HEK293T (cell line): ENCODE results near the gene AXIN1.
"Not testable (repeated sequence)": the region's sequence is repeated elsewhere in the genome, so short reads cannot be mapped to it uniquely, and the experiment has no call there.

ENCODE experiments used
- CTCF ChIA-PET: fragments of 350-600 bp; formaldehyde crosslinking; extraction: SDS; loops from one replicate; lab custom pipeline; 2021; ENCODE audit warnings: antibody characterized with exemption, inconsistent platforms; lab: Yijun Ruan, JAX
- POLR2A ChIA-PET: fragments of 350-600 bp; formaldehyde crosslinking; extraction: SDS; loops from one replicate; lab custom pipeline; 2020; ENCODE audit warnings: antibody characterized with exemption, inconsistent platforms; lab: Yijun Ruan, JAX
- DNase-seq: peaks from one replicate; pipeline ENCODE4 v3.0.0; 2012; ENCODE audit warnings: mixed read lengths; ENCODE audit errors: extremely low spot score
- ARNT ChIP-seq: fragments of 450-650 bp; IDR thresholded peaks from 2 replicates; pipeline ENCODE4 v1.6.1; 2017; ENCODE audit warnings: mild to moderate bottlenecking
- BHLHE40 ChIP-seq: fragments of 450-650 bp; IDR thresholded peaks from 2 replicates; pipeline ENCODE4 v1.6.1; 2016; ENCODE audit warnings: mild to moderate bottlenecking, moderate library complexity, borderline replicate concordance
- CTBP1 ChIP-seq: fragments of 450-650 bp; IDR thresholded peaks from 2 replicates; pipeline ENCODE4 v1.6.1; 2016; ENCODE audit warnings: borderline replicate concordance
- ELF4 ChIP-seq: fragments of 450-650 bp; IDR thresholded peaks from 2 replicates; pipeline ENCODE4 v1.6.1; 2017; ENCODE audit warnings: antibody characterized with exemption
- FOXA1 ChIP-seq: fragments of 450-650 bp; IDR thresholded peaks from 2 replicates; pipeline ENCODE4 v1.6.1; 2016; ENCODE audit warnings: mild to moderate bottlenecking
- FOXK2 ChIP-seq: fragments of 450-650 bp; IDR thresholded peaks from 2 replicates; pipeline ENCODE4 v1.6.1; 2016; ENCODE audit warnings: mild to moderate bottlenecking
- FOXM1 ChIP-seq: fragments of 450-650 bp; IDR thresholded peaks from 2 replicates; pipeline ENCODE4 v1.6.1; 2017; ENCODE audit warnings: mild to moderate bottlenecking, borderline replicate concordance
- HDGF ChIP-seq: fragments of 450-650 bp; IDR thresholded peaks from 2 replicates; pipeline ENCODE4 v1.6.1; 2017; ENCODE audit warnings: antibody characterized with exemption, borderline replicate concordance
- L3MBTL2 ChIP-seq: fragments of 450-650 bp; conservative IDR thresholded peaks from 2 replicates; pipeline ENCODE4 v1.6.1; 2016; ENCODE audit warnings: mild to moderate bottlenecking
- LEF1 ChIP-seq: fragments of 450-650 bp; IDR thresholded peaks from 2 replicates; pipeline ENCODE4 v1.6.1; 2017; ENCODE audit warnings: mild to moderate bottlenecking, borderline replicate concordance
- NFRKB ChIP-seq: fragments of 450-650 bp; IDR thresholded peaks from 2 replicates; pipeline ENCODE4 v1.6.1; 2016; ENCODE audit warnings: mild to moderate bottlenecking, moderate library complexity
- SP1 ChIP-seq: fragments of 450-650 bp; IDR thresholded peaks from 2 replicates; pipeline ENCODE4 v1.6.1; 2017
- SUZ12 ChIP-seq: fragments of 450-650 bp; IDR thresholded peaks from 2 replicates; pipeline ENCODE4 v1.6.1; 2016; ENCODE audit warnings: mild to moderate bottlenecking
- TARDBP ChIP-seq: fragments of 450-650 bp; IDR thresholded peaks from 2 replicates; pipeline ENCODE4 v1.6.1; 2016
- ZNF384 ChIP-seq: fragments of 450-650 bp; IDR thresholded peaks from 2 replicates; pipeline ENCODE4 v1.6.1; 2016
- TF ChIP-seq, protein P1 (sequence below): fragments of 450-650 bp; IDR thresholded peaks from 2 replicates; pipeline ENCODE4 v1.6.1; 2016

AXIN1 gene

DNA sequence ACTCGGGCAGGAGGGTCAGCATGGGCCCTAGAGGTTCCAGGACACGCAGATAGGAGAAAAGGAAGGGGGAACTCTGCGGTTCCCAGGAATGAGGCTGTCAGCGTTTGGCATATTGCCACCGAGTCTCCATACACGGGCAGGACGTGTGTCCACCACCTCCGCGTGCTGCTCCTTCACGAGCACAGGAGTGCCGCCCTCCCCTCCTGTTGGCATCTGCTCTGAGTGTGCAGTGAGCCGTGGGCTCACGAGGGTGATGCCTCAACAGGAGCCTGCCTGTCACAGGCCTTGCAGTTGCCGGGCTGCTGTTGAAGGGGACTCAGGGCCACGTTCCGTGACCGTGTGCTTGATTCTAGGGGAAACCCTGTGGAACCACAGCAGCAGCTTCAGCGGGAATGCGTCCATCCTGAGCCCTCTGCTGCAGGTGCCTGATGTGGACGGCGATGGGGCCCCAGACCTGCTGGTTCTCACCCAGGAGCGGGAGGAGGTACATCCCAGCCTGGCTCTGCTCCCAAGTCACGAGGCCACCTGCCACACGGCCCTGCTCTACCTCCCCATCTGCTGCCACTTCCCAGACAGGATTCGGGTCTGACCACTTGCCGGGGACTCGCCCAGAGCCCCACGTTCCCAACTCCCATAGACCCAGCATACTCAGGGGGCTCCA is 91.4 kb downstream of the AXIN1 start:
- no peak for DNase-seq
- TF ChIP-seq FOXM1: no peak
- TF ChIP-seq CTBP1: no peak
- TF ChIP-seq FOXK2: no peak
- TF ChIP-seq LEF1: no peak
- no peak for TF ChIP-seq HDGF
- no peak for TF ChIP-seq FOXA1
- TF ChIP-seq ZNF384: no peak
- no peak for TF ChIP-seq SP1
- TF ChIP-seq TARDBP: no peak
- no peak for TF ChIP-seq ELF4
- TF ChIP-seq NFRKB: no peak
- CTCF ChIA-PET: no interaction called here
- POLR2A ChIA-PET: no interaction called here

DNA sequence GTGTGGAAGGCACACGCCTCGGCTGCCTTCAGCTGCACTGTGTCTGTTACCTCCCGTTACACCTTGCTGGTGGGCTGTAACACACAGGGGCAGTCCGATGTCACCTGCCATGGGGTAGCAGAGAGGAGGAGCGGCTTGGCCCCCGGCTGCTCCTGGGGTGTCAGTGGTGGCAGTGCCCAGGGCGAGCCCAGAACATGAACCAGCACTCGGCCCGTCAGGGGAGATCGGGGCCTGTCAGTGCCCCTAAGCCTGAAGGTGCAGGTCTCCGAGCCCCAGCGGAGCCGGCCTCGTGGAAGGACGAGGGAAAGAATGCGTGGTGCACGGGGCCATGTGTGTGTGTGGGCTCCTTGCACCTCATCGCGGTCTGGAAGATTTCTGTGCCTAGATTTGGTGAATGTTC is 92.2 kb downstream of the AXIN1 start:
- DNase-seq: no peak
- TF ChIP-seq FOXM1 (no peak), ZNF384 (no peak), L3MBTL2 (no peak), BHLHE40 (no peak), SP1 (no peak), LEF1 (no peak), TARDBP (no peak), HDGF (no peak), FOXA1 (no peak), SUZ12 (no peak), FOXK2 (no peak), CTBP1 (no peak), ARNT (no peak), ELF4 (no peak), NFRKB (no peak)
- TF ChIP-seq, protein P1, sequence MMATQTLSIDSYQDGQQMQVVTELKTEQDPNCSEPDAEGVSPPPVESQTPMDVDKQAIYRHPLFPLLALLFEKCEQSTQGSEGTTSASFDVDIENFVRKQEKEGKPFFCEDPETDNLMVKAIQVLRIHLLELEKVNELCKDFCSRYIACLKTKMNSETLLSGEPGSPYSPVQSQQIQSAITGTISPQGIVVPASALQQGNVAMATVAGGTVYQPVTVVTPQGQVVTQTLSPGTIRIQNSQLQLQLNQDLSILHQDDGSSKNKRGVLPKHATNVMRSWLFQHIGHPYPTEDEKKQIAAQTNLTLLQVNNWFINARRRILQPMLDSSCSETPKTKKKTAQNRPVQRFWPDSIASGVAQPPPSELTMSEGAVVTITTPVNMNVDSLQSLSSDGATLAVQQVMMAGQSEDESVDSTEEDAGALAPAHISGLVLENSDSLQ: no peak
- ChIA-PET CTCF (no interaction called here), POLR2A (no interaction called here)

DNA sequence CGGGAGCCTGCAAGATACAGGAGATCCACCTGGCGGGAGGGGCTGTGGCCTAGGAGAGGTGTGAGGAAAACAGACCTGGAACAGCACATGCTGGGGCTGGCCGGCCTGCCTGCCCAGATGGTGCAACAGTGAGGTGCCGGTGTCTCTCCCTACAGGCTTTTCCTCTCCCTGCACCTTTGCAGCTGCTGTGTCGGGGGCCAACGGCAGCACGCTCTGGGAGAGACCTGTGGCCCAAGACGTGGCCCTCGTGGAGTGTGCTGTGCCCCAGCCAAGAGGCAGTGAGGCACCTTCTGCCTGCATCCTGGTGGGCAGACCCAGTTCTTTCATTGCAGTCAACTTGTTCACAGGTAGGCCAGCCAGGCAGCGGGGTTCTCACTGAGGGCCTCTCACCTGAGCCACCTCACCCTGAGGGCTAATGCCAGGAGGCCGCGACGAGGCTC is 92.7 kb downstream of the AXIN1 start:
- no peak for TF ChIP-seq CTBP1
- TF ChIP-seq SUZ12: no peak
- no peak for TF ChIP-seq TARDBP
- TF ChIP-seq NFRKB: no peak
- no peak for TF ChIP-seq L3MBTL2
- no peak for TF ChIP-seq BHLHE40
- TF ChIP-seq LEF1: no peak
- no peak for TF ChIP-seq ZNF384
- TF ChIP-seq ARNT: no peak
- CTCF ChIA-PET: no interaction called here
- no peak for DNase-seq
- POLR2A ChIA-PET: no interaction called here

DNA sequence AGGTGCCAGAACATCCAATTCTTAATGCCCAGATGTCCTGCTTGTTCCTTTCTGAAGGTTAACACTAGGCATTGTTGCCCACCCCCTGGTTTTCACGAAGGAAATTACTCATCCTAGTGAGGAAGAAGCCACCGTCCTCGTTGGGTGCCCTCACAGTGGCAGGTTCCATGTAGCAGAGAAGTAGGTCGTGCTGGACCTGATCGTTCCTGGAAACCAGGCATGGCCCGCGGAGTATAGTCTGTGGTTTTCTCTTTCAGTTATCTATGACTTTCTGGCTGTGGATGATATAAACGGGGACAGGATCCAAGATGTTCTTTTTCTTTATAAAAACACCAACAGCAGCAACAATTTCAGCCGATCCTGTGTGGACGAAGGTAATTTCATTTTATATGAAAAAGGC is 93.3 kb downstream of the AXIN1 start:
- TF ChIP-seq BHLHE40 (no peak), TARDBP (no peak), L3MBTL2 (no peak), HDGF (no peak), SUZ12 (no peak), CTBP1 (no peak)
- TF ChIP-seq, protein P1: no peak
- DNase-seq: no peak
- CTCF ChIA-PET: no interaction called here
- POLR2A ChIA-PET: no interaction called here

DNA sequence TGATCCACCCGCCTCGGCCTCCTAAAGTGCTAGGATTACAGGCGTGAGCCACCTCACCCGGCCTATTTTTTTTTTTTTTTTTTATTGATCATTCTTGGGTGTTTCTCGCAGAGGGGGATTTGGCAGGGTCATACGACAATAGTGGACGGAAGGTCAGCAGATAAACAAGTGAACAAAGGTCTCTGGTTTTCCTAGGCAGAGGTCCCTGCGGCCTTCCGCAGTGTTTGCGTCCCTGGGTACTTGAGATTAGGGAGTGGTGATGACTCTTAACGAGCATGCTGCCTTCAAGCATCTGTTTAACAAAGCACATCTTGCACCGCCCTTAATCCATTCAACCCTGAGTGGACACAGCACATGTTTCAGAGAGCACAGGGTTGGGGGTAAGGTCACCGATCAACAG is 94.4 kb downstream of the AXIN1 start:
- POLR2A ChIA-PET, DNase-seq, CTCF ChIA-PET: not testable (repeated sequence)

DNA sequence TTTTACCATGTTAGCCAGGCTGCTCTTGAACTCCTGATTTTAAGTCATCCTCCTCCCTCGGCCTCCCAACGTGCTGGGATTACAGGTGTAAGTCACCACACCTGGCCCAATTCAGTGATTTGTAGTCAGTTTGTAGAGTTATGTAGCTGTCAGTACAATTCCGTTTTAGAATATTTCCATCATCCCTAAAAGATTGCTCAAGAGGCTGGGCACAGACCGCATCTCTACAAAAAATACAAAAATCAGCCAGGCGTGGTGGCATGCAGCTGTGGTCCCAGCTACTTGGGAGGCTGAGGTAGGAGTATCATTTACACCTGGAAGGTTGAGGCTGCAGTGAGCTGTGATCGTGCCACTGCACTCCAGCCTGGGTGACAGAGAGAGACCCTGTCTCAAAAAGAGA is 97.3 kb downstream of the AXIN1 start:
- CTCF ChIA-PET: no interaction called here
- POLR2A ChIA-PET: no interaction called here
- TF ChIP-seq CTBP1 (no peak), FOXK2 (no peak), NFRKB (no peak), SUZ12 (no peak), ELF4 (no peak), FOXA1 (no peak), FOXM1 (no peak), LEF1 (no peak), SP1 (no peak), L3MBTL2 (no peak), ZNF384 (no peak), BHLHE40 (no peak), ARNT (no peak), HDGF (no peak)

DNA sequence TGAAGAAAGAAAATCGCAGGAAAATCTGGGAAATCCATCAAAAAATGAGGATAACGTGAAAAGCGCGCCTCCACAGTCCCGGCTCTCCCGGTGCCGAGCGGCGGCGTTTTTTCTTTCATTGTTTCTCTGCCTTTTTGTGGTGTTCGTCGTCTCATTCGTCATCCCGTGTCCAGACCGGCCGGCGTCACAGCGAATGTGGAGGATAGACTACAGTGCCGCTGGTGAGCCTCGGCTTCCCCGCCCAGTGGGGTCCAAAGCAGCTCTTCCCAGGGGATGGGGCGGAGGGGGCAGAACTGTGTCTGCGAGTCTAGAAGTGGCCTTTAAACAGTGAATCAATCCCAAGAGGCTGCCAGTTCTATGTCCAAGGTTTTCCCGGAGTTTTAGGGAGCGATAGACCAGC is 98.1 kb downstream of the AXIN1 start:
- DNase-seq: no peak
- ChIA-PET CTCF (no interaction called here), POLR2A (interaction anchor here (2.4 kb wide), 1 partner anchor 19 kb away, joined by 6 read pairs; the partner anchor contains the start of gene FAM234A)
- TF ChIP-seq SP1: no peak
- TF ChIP-seq ELF4: no peak
- TF ChIP-seq TARDBP: no peak

More for the DNA sequence above, 97.3 kb downstream of the AXIN1 start:
- DNase-seq: no peak
